Globus pallidus (tissue), 1 donor: ENCODE data around the gene CFP.
"Not testable (repeated sequence)": the region's sequence is repeated elsewhere in the genome, so short reads cannot be mapped to it uniquely, and the experiment has no call there.

Experiments
- DNase-seq: peaks from one replicate; pipeline ENCODE4 v3.0.0-alpha.2; 2015; ENCODE audit warnings: low spot score

The CFP gene

GRCh38 chrX:47603125-47603524 is 26.6 kb downstream of the CFP start:
- not testable (repeated sequence) for DNase-seq

- DNase-seq = no peak
Measured at GRCh38 chrX:47597222-47597621, 32.5 kb downstream of the CFP start.

DNA sequence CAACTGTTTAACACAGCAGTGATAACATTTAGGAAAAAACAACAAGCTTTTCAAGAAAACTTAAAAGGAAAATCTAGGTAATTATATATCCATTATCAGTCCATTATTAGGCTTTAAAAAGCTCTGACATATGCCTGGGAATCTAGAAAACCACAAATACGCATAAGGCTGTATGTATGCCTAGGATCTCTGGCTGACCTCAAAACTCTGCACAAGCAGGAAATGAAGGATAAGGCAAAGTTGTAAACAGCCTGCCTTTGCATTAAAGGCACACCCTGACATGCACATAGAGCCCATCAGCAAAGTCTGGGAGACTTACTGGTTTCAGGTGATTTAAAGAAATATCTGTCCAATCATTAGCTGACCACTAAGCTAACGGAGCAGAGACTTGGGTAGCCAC is 33.5 kb downstream of the CFP start:
- no peak for DNase-seq

GRCh38 chrX:47595716-47596251 is 33.9 kb downstream of the CFP start:
- DNase-seq = no peak

DNA sequence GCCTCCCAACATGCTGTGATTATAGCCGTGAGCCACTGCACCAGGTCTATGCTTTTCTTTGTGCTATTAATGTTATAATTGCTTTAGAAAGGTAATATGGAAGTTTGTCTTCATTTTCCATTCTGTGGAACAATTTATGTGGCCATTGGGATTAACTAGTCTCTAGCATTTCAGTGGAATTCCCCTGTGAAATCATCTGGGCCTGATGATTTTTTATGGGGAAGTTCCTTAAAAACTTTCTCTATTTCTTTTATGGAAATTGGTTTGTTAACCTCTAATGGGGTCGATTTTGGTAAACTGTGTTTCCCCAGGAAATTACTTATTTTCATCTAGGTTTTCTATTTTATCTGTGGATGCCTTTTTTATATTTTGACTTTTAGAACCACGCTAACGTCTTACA is 36.2 kb downstream of the CFP start:
- DNase-seq = no peak

DNA sequence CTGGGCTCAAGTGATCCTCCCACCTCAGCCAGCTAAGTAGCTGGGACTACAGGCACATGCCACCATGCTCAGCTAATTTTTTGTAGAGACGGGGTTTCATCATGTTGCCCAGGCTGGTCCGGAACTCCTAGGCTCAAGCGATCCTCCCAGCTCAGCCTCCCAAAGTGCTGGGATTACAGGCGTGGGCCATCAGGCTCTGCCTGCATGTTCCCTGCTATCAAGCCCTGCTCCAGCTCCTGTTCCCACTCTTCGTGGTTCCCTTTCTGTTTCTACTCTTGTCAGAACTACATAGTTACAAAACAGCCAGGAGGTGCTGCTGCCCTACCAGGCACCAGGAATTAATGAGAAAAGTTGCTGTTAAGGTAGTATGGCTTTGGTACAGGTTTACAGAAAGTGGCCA is 38.7 kb downstream of the CFP start:
- DNase-seq = no peak

DNA sequence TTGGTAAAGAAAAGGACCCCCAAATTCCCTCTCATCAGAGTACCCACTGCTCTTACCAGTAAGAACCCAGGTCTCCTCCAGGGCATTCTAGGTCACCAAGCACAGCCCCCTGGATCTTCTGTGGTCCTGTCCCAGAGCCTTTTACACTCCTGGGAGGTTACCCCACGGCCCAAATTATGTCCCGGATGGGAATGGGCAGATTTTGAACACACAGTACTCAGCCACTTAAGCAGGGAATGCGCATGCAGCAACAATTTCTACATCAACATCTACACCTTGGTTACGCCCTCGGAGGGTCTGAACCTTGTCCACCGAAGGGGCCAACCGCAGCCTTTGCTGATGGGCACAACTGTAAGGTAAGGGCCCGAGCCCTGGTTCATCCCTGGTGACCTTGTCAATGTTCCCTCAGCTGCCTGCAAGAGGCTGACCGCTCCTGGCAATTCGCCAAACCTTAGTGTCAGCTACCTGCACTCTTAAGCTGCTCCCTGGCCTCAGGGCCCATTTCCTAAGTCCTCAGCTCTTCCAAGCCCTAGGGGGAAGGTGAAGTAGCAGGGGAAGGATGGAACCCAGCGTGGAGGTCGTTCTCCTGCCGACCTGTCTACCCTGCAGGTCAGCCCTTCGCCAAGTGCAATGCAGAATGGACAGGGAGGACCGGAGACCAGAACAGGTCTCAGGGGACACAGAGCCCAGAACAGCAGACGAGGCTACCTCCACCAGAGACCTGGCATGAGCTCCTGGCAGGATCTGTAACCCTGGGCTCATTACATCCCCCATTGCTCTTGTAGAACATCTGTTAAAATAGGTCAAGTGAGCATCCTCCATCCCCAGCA is 41.6 kb downstream of the CFP start:
- no peak for DNase-seq

DNA sequence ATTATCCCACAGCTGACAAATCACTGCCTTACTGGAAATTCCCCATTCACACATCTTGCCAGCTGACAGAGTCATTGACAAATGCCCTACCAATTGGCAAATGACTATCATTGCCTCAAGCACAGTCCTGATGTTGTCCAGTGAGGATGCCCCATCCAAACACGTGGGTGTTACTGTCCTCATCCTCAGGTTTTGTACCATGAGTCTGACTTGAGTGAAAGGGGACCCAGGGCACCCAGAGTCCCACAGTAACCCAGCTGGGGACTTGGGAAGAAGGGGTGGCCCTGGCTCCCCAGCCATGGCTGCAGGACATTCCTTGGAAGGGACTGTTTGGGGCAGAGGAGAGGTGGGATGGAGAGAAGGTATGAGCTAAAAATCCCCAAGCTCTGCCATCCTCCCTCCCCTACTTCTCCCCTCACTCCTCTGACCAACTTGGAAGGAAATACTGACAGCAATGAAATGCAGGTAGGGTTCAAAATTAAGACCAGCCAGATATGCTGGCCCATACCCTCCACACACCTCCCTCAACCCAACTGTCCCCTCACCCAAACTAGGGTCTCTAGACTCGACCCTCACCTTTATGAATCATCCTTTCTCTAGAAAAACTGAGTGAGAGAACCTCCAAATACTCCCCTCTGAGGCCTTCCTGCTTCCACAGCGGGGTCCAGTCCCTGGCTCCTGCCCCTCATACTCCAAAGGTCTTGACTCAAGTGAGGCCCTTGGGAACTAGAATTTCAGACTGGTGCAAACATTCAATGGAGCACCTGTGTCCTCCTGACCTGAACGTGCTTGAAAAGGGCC is 42.4 kb downstream of the CFP start:
- no peak for DNase-seq

- DNase-seq = no peak
Measured at GRCh38 chrX:47586043-47586787, 43.5 kb downstream of the CFP start.

DNA sequence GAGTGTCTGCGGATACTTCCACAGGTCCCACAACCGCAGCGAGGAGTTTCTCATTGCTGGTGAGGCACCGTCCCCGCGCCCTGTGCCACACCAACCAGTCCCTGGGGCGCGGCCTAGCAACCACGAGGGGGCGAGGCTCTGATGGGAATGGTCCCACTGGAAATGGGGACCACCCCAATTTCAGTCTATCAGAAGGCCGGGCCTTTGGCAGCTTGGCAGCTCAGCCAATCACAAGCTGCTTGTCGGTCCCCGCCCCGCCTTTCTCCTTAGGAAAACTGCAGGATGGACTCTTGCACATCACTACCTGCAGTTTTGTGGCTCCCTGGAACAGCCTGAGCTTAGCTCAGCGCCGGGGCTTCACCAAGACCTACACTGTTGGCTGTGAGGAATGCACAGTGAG is 44.5 kb downstream of the CFP start:
- no peak for DNase-seq

DNA sequence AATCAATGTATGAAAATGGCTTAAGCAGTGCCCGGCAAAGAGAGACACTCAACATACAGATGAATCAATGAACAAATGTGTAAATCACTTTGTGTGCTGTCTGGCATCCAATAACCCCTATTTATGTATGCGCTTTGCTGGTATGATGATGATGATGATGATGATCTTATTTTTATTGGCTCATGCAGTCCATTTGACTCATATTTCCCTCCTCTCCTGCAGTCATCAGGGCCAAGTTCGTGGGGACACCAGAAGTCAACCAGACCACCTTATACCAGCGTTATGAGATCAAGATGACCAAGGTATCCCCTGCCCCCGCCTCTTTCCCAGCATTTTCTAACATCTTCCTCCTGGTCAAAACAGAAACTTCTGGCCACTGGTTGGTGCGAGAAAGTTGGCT is 45.0 kb downstream of the CFP start:
- DNase-seq = no peak

DNA sequence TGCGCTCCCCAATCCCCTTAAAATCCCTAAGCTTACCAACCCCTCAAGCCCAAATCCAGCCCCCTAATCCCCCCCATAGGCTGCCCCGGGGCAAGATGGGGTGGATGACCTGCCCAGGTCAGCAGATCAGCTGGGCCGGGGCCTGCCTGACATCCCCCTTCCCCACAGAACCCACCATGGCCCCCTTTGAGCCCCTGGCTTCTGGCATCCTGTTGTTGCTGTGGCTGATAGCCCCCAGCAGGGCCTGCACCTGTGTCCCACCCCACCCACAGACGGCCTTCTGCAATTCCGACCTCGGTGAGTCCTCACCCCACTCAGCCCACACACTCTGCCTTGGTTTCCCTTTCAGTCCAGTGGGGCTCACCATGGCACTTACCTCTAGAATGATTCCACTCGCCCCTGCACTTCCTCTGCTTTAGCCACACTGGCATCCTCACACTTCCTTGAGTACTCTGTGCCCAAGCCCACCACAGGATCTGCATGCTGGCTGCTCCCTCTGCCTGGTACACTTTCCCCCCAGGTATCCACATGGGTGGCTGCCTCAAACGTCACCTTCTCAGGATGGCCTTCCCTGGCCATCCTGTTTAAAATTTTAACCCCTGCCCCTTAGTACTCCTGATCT is 46.4 kb downstream of the CFP start:
- DNase-seq = no peak

GRCh38 chrX:47581731-47582647 is 47.7 kb downstream of the CFP start, which contains the start of gene TIMP1:
TSS of gene TIMP1 (plus strand) at chrX:47582436. CDS start at chrX:47583416, 980 bp downstream.
- peak; percentile 21 for DNase-seq

DNA sequence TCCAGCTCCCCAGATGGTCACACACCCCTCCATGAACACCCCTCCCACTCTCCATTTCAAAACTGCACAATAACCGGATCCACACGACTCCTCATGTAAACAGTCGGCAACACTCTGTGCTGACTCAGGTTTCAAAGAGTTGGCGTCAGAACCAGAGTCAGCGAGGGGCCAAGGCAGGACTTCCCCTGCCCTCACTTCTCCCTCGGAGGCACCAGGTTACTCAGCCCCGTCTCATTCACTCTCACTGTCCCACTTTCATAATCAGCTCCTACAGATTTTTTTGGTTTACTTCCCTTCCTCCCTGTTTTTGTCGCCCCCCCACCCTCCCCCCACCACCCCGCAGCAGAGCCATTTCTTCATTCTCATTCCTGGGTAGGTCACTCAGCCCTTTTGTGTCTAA is 50.2 kb downstream of the CFP start:
- DNase-seq = no peak

GRCh38 chrX:47578692-47579091 is 51.0 kb downstream of the CFP start:
- DNase-seq = no peak

- DNase-seq = no peak
Measured at GRCh38 chrX:47577901-47578300, 51.8 kb downstream of the CFP start.

- no peak for DNase-seq
Measured at GRCh38 chrX:47577424-47577823, 52.3 kb downstream of the CFP start.

GRCh38 chrX:47576021-47576898 is 53.5 kb downstream of the CFP start:
- DNase-seq = no peak

GRCh38 chrX:47574547-47575301 is 55.0 kb downstream of the CFP start:
- DNase-seq = no peak
